ENCODE data around the gene ZNF536.

DNA sequence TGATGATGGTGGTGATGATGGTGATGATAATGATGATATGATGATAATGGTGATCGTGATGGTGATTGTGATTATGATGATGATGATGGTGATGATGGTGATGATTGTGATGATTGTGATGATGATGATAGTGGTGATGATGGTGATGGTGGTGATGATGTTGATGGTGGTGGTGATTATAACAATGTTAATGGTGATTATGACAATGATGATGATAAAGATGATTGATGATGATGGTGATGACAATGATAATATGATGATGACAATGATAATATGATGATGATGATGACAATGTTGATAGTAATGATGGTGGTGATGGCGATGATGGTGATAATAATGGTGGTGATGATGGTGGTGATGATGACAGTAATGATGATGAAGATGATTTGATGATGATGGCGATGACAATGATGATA lies 34.1 kb upstream of the ZNF536 start:
- TF ChIP-seq, protein P1, sequence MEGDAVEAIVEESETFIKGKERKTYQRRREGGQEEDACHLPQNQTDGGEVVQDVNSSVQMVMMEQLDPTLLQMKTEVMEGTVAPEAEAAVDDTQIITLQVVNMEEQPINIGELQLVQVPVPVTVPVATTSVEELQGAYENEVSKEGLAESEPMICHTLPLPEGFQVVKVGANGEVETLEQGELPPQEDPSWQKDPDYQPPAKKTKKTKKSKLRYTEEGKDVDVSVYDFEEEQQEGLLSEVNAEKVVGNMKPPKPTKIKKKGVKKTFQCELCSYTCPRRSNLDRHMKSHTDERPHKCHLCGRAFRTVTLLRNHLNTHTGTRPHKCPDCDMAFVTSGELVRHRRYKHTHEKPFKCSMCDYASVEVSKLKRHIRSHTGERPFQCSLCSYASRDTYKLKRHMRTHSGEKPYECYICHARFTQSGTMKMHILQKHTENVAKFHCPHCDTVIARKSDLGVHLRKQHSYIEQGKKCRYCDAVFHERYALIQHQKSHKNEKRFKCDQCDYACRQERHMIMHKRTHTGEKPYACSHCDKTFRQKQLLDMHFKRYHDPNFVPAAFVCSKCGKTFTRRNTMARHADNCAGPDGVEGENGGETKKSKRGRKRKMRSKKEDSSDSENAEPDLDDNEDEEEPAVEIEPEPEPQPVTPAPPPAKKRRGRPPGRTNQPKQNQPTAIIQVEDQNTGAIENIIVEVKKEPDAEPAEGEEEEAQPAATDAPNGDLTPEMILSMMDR (conservative IDR thresholded peaks at IDR 0.05): no peak
- no peak for TF ChIP-seq EZH2 (IDR thresholded peaks at IDR 0.05; ENCODE audit: low read depth)
